GM18873 (cell line): Measurements from ENCODE around the gene WDPCP.
"Not testable (repeated sequence)": the region's sequence is repeated elsewhere in the genome, so short reads cannot be mapped to it uniquely, and the experiment has no call there.

ENCODE experiments used
- ATAC-seq: cut with Tn5 transposase; IDR thresholded peaks from one replicate; pipeline ENCODE4 v1.9.1; 2021; ENCODE audit warnings: mild to moderate bottlenecking, moderate library complexity, moderate number of reproducible peaks; ENCODE audit not compliant: unreplicated experiment, low FRiP score

WDPCP gene

DNA sequence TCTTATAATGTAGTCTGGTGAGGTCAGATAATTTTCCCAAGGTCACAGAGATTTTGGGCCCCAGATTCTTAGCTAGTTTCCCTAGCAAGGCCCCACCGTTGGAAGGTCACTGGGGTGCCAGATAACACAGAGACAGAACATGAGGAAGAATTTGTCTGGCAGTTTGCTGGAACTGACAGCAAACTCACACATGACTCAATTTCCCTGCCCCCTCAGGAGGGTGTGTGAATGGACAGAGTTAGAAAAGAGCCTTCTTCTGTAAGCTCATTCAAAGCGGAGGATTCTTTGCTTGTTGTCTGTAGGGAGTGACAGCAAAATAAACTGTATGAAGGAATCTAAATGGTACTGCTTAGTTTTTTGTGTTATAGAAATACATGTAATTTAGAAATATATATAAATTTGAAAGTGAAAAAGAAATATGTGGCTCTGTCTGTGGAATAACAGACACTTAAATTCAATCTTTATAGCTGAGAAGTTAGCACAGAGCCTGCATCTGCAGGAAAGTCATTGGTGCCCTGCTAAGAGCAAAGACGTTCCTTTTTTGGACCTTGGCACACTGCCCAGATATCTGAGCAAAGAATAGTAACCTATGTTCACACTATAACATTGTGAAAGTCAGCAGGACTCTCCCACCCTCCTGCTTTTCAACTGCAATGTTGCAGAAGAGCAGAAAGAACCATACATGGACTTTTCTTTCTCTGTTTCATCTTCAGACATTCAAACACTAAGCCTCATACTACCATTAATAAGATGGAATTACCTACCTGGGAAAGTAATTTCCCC lies 2.5 kb upstream of the WDPCP start:
- ATAC-seq: no peak

- ATAC-seq: peak; percentile 8
These were observed 1.1 kb upstream of the WDPCP start for GRCh38 chr2:63589148-63589958.

- no peak for ATAC-seq
These were observed 378 bp downstream of the WDPCP start for GRCh38 chr2:63587814-63588384.

- no peak for ATAC-seq
These were observed 5.4 kb downstream of the WDPCP start for GRCh38 chr2:63582873-63583272.

DNA sequence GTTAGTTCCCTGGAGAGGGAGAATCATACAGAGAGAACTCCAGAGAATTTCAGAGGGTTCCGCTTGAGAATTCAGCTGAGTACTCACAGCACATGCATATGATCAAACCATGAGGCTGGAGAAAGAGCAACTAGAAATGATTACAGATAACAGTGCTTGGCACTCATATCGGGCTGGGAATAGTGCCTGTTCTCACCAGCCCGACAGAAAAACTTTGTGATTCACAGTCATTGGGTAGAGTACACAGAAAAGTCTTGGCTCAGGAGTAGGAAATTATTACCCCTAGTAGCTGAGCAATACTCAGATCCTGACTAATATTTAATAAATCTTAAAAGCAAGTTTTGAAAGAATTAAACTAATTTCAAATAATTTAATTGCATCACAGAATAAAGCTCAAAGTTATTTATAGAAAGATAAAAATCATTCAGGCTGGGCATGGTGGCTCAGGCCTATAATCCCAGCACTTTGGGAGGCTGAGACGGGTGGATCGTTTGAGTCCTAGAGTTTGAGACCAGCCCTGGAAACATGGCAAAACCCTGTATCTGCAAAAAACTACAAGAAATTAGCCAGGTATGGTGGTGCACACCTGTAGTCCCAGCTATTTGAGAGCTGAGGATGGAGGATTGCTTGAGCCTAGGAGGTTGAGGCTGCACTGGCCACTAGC lies 6.8 kb downstream of the WDPCP start:
- no peak for ATAC-seq

DNA sequence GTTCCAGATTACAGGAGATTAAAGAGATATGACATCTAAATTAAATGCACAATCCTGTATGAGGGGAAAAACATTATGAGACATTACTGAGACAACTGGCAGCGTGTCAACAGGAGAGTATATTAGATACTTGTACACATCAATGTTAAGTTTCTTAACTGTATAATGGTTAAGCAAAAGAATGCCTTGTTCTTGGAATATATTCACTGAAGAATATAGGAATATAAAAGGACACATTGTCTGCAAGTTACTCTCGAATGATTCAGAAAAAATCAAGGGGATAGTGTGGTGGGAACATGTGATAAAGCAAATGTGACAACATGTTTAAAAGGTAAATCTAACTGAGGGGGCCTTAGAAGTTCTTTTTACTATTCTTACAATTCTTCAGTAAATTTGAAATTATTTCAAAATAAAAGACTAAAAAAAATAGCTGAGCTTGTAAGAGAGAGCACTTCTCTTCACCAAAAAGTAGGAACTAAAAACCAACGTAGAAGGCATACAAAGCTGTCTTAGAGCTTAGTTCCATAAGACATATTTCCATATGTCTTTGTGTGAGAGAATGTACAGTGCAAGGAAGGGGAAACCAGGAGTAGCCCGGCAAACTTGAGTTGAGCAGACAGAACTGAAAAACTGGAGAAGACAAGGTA lies 7.5 kb downstream of the WDPCP start:
- no peak for ATAC-seq

DNA sequence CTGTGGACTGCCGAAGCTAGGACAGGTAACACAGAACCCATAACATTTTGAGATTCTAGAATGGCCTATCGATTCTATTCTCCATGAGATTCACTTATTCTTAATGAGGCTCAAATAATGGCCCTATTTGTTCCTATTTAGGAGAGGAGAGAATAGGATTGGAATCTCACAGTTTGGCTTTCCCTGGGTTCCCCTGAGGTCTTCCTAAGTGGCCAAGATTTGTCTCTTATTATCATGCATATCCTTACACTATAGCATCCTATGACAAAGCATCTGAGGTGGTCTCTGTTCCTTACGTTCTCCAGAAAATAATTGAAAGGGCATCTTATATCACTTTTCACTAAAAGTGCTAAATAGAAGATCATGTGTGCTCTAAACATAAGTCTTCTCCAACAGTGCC lies 9.5 kb downstream of the WDPCP start:
- ATAC-seq: no peak

GRCh38 chr2:63576546-63576945 lies 11.7 kb downstream of the WDPCP start:
- ATAC-seq: no peak

- ATAC-seq: not testable (repeated sequence)
These were observed 14.4 kb downstream of the WDPCP start for GRCh38 chr2:63573726-63574345.

- ATAC-seq: not testable (repeated sequence)
These were observed 15.3 kb downstream of the WDPCP start for GRCh38 chr2:63573026-63573425.

- no peak for ATAC-seq
These were observed 16.3 kb downstream of the WDPCP start for GRCh38 chr2:63572001-63572400.

DNA sequence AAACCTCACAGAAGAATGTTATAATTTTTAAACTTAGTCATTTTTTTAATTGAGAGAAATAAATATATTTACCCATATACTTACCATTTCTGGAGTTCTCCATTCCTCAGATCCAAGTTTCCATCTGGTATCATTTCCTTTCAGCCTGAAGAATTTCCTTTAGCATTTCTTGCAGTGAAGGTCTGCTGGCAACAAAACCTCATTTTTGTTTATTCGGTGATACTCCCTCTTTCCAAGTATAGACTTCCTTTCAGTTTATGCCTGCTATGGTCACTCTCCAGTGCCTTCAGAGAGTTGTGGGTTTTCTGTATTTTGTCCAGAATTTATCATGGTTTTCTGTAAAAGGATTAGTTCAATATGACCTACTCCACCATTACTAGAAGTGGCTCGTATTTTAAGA lies 17.0 kb downstream of the WDPCP start:
- ATAC-seq: no peak

DNA sequence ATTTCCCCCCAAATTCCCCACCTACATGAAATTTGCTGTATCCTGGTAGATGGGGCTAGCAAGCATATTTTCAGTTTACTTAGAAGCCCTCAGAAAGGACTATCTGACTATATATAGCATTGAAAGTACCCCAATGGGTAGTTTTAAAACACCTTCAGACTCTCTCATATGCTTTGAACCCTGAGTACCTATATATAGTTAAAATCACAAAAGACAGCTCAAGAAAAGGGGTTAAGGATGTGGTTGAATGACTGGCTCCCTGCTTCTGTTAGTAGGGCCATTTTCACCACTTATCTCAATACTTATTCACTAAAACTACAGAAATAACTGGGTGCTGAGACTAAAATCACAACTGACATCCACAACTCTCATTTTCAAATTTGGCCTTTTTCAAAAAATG lies 18.5 kb downstream of the WDPCP start:
- peak; percentile 60 for ATAC-seq

- no peak for ATAC-seq
These were observed 25.5 kb downstream of the WDPCP start for GRCh38 chr2:63562751-63563150.

- not testable (repeated sequence) for ATAC-seq
These were observed 29.4 kb downstream of the WDPCP start for GRCh38 chr2:63558922-63559321.

GRCh38 chr2:63557819-63558218 lies 30.5 kb downstream of the WDPCP start:
- ATAC-seq: not testable (repeated sequence)

DNA sequence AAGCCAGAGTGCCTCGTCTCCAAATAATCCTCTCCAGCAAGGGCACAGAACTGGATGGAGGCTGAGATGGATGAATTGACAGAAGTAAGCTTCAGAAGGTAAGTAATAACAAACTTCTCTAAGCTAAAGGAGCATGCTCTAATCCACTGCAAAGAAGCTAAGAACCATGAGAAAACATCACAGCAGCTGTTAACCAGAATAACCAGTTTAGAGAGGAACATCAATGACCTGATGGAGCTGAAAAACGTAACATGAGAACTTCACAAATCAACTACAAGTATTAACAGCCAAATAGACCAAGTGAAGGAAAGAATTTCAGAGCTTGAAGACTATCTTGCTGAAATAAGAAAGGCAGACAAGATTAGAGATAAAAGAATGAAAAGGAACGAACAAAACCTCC lies 32.3 kb downstream of the WDPCP start:
- no peak for ATAC-seq

GRCh38 chr2:63555299-63555698 lies 33.0 kb downstream of the WDPCP start:
- ATAC-seq: no peak

- no peak for ATAC-seq
These were observed 35.2 kb downstream of the WDPCP start for GRCh38 chr2:63553049-63553448.

GRCh38 chr2:63545023-63545422 lies 43.3 kb downstream of the WDPCP start:
- no peak for ATAC-seq
